ENCODE results near the gene CFAP221.

CFAP221 gene

DNA sequence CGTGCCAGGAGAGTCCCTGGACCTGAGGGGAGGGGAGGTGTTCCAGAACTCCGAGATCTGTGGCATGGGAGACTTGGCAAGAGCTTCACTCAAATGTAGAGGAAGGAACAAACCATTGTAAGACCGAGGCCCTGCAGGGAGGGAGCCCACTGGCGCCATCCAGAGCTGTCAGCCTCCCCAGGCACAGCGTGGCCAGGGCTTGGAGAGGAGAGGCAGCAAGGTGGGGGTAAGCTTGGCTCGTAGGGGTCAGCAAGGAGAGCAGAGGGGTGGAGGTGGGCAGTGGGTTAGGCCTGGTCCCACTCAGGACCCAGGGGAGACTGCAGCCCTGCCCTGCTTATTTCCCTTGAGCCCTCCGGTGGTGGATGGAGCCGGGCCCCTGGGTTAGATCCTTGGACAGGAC is 138.3 kb downstream of the CFAP221 start:
- FAIRE-seq: no peak

DNA sequence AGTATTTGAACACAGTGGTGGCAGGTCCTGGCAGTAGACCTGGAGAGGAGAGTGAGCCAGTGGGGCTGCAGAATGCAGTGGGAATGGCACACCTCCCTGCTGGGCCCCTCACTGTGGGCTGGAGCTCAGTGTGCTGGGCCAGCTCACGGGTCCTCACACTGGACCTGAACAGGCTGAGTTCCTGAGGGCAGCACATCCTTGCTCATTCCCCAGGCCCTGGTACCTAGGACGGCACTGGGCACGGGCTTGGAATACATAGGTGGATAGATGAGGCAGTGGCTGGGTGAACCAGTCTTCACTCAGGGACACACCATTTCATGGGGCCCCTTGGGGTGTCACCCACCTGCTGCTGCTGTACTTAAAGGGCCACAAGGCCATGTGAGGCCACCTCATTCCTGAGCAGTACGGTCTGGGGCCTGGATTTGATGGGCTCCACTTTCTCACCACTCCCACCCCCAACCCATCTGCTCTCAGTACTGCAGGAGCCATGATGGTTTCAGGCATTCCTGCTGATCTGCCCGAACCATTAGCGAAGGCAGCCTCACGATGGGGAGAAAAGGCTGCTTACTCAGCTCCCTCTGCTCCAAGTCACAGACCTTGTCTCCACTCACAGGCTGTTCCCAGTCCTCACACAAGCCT is 138.9 kb downstream of the CFAP221 start:
- no peak for FAIRE-seq

DNA sequence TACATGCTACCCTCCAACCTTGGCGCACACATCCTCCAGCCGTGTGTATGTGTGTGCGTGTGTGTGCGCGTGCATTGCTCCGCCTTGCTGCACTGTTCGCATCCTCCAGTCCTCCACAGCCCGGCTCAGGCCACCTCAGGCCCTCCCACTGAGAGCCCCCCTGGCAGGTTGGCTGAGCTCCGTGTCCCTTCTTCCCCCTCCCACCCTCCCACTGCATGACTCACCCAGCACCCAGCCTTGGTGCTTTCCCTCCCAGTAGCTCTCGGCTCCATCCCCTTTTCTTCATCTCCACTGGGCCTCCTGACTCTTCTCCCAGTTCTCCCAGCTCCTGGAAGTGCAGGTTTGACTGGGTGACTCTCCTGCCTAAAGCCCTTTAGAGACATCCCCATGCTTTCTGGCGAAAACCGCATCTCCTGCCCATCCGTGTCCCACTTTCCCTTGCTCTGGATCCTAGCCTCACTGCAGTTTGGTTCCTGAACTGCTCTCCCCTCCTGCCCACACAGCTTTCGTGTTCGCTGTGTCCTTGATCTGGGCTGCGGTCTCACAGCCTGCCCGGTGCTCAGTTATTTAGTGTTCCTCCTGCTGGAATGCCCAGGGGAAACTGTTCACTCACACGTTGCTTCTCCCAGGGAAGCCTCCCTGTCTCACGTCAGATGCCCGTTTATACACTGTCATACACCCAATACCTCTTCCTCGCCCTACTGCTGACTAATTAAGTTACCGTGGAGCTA is 139.6 kb downstream of the CFAP221 start:
- FAIRE-seq: no peak

DNA sequence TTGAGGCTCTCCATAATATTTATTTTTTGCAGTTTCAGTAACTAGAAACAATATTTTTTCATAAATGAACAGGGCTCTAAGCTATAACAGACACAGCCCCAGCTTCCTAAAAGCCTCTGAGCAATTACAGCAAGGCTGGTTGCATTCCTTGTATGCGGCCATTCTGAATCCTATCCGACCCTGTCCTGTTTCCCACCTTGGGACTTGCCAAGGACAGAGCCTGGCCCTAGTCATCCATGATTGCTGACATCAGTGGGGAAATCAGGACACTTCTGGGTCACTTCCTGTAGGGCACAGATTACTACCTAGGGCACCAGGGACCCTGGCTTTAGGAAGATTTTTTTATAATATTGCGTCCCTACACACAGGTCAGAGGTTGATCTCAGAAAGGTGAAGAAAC is 140.3 kb downstream of the CFAP221 start:
- FAIRE-seq: no peak

DNA sequence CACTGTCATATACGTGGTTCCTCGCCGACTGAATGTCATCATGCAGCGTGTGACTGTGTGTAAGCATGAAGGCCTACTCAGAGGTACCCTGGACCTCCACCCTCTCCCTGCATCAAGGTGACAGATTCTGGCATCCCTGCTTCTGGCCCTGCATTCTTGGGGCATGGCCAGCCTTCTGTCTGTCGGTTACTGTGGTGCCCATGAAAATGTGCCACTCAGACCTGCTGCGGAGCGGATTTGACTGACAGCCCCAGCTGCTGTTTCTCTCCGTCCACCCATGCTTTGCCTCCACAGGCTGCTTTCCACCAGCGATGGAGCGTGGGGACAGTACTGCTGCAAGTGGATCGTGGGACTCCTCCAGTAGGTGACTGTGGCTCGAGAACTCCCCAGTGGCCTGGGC is 144.4 kb downstream of the CFAP221 start:
- no peak for FAIRE-seq

DNA sequence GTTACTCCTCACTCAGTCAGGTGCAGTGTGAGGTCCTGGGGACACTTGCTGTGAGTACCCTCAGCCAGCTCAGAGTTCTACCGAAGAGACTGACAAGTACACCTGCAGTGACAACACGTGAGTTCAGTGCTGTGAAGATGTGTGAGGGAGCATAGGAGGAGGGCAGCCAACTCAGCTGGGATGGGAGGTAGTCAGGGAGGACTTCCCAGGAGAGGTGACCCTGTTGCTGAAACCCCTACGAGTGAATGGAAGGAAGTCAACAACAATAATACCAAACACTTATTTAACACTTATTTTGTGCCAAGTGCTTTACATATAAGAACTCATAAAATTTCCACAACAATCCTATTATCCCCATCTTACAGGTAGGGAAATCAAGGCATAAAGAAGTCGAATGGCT is 145.0 kb downstream of the CFAP221 start:
- no peak for FAIRE-seq

DNA sequence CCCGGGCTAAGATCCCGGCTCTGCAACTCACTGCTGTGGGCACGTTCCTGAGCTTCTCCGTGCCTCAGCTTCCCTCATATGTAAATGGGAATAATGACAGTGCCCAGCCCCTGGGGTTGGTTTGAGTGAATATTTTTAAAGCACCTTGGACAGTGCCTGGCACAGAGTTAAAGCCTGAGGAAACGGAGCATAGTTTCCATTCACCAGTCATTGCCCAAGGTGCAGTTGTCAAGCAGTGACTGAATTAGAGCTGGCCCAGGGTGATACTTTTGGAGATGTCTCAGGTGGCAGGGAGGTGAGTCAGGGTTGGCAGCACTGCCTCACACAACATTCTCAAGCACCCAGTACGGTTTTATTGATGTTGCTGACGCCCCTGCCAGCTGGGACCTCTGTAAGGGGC is 146.9 kb downstream of the CFAP221 start:
- FAIRE-seq: no peak

DNA sequence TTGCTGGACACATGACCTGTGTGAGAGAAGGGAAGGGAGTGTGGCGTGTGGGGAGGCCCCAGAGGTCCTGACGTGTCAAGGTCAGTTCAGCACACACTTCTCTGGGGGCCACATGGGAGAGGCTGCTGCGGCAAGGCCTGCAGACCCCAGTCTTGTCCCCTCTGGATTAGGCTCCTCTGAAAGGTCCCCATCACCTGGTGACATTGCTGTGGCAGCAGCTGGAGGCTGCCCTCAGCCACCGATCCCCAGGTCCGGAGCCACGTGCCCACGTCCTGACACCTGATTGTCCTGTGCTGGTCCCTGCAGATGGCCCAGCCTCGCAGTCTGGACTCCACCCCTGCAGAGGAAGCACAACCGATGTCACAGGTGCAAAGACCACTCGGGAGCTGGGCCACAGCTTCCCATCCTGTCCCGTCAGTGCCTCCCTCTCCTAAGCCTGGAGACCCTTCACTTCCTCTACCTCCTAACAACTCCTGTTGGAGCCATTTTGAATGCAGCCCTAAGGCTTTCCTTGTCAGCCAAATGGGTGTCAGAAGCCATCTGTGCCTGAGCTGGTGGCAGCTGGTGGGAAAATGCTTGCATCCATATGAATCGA is 147.5 kb downstream of the CFAP221 start:
- no peak for FAIRE-seq

DNA sequence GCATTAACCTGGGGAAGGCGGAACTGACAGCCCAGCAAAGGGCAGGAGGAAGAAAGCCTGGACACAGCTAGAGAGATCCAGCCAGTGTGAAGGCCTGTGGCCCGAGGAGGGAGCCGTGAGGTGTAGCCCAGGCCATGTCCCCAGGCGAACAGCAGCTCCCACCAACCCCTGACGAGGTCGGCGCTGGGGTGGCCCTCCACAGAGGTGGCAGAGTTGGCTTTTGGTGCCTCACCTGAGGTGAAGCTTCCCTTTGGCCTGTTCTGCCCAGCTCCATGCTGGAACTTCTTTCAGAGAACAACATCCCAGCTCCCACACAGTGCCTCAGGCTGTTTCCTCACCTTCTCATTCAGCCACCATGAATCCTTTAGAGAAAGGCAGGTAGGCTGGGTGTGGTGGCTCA is 148.1 kb downstream of the CFAP221 start:
- FAIRE-seq: no peak

DNA sequence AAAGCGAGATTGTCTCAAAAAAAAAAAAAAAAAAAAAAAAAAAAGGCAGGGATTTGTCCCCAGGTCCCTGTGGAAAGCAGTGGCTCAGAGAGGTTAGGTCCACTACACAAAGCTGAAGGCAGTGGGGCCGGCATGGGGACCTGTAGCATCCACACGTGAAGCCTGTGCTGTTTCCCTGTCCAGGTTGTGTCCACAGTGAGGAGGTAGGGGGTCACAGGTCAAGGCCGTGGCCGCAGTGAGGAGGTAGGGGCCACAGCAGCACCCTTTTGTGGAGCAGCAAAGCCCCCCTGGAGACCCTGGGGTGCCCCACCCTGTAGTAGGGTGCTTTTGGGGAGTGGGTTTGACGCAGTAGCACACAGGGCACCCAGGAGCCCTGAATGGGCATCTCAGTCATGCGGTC is 148.7 kb downstream of the CFAP221 start:
- no peak for FAIRE-seq

DNA sequence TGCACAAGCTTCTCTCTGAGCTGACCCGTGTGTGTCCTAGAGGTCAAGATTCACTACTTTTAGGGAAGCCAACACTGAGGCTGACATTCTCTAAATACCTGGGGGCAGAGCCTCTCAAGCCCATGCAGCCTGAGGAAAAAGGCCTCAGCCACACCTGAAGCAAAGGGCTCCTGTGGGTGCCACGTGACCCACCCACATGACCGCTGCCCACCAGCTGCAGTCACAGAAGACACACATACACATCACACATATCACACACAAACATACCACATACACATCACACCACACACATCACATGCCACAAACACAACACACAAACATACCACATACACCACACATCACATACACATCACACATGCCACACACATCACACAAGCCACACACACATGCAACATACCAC is 149.3 kb downstream of the CFAP221 start:
- no peak for FAIRE-seq

DNA sequence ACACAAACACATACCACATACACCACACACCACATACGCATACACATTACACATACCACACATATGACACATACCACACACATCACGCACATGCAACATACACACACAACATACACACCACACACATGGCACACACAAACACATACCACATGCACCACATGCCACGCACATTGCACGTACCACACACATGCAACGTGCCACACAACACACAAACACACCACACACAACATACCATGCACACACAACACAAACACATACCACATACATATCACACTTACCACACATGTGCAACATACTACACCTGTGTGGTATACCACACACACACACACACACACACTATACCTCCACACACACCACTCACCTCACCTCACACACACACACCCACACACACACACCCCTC is 149.7 kb downstream of the CFAP221 start:
- no peak for FAIRE-seq

DNA sequence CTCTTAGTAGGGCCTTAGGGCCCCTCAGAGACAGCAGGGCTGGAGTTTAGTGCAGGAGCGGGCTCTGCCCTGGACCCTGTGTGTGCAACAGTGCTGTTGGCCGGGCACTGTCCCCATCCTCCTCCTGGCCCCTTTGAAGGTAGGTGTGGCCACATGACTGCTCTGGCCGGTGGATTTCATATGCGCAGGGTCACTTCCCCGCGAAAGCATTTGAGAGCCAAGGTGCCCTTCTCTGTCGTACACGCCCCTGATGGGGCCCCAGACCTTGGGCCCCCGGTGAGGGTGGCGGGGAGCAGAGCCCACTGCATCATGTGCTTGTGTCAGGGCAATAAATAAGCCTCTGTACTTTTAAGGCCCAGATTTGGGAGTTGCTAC is 150.2 kb downstream of the CFAP221 start:
- FAIRE-seq: no peak

DNA sequence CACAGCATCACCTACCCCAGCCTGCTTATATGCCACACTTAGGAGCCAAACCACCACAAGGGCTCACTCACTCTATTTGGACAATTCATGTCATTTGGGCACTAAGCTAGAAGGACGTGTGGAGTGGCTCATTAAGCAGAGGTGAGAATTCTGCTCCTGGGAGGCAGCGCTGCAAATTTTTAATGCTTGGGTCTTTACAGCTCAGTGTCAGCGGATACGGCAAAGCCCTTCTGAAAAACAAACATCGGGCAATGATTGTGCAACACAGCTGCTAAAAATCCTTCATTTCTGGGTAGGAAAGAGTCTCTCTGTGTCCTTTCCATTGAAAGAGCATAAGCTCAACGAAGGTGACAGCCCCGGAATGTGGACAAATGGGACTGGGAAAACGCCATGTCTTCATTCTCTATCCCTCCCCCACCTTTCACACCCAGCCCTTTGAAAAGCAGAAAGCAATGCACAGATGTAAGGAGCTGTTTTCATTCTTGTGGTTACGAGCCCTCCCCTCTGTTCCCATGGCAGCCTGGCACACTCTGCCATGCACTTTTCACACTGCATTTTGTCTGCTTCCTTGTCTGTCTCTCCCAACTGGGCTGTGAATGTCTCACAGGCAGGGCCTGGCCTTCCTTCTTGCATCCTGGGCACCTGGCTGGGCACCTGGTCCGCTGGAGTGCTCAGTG is 150.7 kb downstream of the CFAP221 start:
- FAIRE-seq: no peak

DNA sequence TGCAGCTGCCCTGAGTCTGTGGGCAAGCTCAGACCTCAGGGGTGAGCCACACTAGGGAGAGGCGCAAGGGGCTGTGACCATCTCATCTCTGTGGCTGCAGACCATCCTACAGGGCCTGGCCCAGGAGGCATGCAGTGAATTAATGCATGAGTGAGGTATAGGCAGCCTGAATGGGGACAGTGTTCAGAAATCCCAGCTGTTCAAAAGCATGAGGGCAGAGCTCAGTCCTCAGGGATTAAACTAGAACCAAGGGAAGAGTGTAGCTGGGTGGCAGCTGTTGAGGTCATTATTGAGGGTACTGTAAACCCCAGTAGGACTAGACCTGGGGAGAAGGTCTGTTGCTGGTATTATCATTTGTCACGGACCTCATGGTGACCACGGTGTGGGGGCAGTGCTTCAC is 151.8 kb downstream of the CFAP221 start:
- FAIRE-seq: no peak

DNA sequence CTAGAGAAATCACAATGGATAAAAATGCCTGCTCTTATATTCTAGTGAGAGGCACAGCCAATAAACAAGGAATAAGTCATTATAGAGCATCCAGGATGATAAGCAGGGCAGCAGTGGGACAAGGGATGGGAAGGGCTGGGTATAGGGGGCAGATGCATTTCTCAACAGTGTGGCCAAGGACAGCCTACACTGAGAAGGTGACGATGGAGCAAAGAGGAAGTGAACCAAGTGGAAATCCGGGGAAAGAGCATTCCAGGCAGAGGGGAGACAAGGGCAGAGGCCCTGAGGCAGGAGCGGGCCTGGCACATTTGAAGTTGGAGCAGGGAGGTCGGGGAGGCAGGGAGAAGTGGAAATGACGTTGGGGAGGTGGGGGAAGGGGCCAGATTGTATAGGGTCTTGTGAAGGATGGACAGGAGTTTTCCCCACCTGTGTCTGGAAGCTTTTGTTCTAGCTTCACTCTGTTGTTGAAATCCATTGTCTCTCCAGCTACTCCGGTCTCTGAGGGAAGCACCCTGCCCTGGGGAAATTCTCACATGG is 152.3 kb downstream of the CFAP221 start:
- FAIRE-seq: no peak

DNA sequence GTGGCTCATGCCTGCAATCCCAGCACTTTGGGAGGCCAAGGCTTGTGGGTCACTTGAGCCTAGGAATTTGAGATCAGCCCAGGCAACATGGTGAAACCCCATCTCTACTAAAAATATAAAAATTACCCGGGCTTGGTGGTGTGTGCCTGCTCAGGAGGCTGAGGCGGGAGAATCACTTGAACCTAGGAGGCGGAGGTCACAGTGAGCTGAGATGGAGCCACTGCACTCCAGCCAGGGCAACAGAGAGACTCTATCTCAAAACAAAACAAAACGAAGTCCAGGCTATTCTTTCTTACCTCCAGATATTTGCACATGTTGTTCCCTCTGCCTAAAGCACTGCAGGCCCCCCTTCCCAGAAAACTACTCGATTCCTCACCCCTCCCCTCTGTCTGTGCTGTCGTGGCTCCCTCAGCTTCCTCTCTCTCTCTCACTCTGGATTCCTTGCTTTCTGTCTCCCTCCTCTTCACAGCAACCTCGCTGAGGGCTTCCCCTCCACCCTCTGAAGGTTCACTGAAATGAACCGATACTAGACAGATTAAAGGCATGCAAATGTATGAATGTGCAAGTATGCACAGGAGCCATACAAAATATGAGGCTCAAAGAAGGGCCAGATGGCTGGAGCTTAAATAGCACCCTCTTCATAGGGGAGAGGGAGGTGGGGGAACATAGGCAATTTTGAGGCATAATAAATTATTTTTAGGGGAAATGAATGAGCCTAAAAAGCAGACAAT is 153.2 kb downstream of the CFAP221 start:
- no peak for FAIRE-seq

DNA sequence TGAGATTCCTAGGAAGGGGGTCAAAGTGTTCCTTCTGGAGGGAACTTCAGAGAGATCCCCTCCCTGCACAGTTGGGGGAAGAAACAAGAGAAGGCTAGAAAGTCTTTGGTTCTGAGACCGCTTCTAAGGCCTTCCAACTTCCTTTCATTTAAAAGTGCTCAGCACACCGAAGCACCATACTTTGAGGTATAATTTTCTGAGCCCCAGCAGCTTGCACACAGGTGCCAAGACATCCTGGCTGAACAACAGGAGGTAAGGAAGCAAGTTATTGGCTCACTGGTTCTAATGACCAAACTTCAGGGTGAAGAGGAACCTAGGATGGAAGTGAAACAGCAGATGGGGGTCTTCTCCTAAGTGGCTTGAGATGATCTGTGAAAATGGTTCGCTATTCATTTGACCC is 154.0 kb downstream of the CFAP221 start:
- no peak for FAIRE-seq

DNA sequence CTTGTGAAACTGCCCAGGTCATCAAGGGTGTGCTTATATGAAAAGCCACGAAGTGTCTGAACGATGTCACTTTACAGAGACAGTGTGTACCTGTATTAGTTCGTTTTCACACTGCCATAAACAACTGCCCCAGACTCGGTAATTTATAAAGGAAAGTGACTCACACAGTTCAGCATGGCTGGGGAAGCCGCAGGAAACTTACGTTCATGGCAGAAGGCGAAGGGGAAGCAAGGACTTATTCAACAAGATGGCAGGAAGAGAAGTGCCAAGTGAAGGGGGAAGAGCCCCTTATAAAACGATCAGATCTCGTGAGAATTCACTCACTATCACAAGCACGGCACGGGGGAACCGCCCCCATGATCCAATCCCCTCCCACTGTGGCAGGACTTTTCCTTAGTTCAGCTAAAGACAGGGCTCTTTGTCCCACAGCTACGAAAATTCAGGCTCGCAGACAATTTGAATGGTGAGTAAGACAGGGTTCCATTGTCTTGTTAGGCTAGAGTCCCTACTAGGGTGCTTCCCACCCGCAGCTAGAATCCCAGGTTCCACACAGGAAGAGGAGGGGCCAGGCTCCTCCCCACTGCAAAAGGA is 154.9 kb downstream of the CFAP221 start:
- no peak for FAIRE-seq

DNA sequence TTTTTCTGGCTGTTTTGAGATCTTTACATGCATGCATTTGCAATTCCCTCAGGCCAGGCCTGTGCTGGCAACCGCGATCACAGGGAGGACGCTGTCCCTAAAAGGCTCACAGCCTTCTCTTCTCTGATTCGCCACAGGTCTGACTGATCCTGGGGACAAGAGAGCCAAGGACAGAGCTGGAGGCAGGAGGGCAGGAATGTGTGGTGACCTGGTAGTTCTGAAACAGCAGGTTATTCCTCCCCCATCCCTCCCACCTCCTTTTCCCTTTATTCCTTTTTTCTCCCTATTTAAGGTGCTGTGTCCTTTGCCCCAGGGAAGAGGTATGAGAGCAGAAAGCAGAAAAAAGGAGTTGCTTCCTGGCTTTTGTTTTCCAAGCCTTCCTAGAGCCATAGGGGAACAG is 156.6 kb downstream of the CFAP221 start:
- FAIRE-seq: no peak

DNA sequence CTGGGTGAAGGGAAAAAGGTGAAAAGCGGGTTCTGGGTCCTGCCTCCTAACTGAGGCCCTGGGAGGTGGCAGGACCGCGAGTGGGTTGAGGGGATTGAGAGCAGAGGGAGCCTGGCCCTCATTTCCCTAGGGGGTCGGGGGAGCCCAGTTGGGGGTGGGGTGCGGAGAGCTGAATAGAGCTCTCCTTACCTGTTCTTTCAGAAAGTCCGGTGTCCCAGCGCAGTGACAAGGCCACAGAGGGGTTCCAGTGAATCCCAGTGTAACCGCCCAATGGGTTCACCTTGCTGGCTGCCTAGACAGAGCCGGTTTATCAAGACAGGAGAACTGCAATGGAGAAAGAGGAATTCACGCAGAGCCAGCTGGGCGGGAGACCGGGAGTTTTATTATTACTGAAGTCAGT is 157.1 kb downstream of the CFAP221 start:
- FAIRE-seq: no peak

DNA sequence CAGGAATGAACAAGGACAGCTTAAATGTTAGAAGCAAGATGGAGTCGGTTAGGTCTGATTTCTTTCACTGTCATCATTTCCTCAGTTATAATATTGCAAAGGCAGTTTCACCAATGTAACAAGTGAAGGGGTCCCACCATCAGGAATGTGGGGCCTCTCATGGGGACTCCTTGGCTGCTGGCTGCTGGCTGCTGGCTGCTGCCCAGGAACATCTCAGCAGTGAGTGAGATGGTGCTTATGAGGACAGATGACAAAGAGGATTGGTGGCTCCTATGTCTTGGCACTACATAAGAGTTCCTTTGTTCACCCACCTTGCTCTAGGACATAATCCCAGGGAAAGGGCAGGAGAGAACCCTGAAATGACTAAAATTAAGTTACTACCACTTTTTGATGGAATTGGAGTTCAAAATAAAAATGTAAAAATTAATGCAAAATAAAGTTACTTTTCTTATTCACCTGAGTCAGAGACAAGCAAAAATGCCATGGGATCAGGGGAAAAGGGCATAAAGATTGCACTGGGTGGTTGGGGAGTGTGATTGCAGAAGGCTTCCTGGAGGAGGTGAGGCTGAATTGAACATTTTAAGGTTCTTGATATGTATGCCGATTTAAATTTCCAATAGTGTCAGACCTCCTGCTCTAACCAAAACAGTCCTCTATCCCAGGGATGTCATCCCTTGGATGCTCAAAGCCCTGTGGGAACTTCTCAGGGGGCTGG is 158.1 kb downstream of the CFAP221 start:
- FAIRE-seq: no peak
